Measurements from ENCODE around the gene SERPINF2. TPM values are rescaled to one million over a fixed set of nuclear protein-coding genes. Genes with fewer than 3 reads are reported as not detected.
"Not testable (repeated sequence)": the region's sequence is repeated elsewhere in the genome, so short reads cannot be mapped to it uniquely, and the experiment has no call there.

Gene SERPINF2
- total RNA-seq, 1 donor from 2014 or later = 21.6 TPM

DNA sequence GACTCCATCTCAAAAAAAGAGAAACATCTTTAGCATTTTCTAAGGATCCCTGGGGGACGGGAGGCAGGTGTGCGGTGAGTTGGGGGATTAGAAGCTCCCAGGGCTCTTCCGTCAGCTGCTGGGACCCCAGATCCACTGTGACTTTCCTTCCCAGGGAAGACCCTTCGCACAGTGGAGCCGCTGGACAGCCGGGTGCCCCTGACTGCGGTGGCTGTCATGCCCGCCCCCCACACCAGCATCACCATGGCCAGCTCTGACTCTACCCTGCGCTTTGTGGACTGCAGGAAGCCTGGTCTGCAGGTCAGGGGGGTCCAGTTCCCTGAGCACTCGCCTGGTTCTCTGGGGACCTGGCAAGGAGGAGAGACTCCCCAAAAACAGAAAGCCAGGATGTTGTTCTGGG, 7.3 kb upstream of the SERPINF2 start:
- no peak for DNase-seq
- H3K4me1 ChIP-seq = peaks cover 27% of the 10 kb centered on the region
- no peak overlapping the region for H3K27ac ChIP-seq
- intact Hi-C loops (cut with DNase I) = no loop called here
- no peak overlapping the region for H3K4me3 ChIP-seq
- H3K36me3 ChIP-seq = peaks cover 66% of the 10 kb centered on the region
- no peaks in the 10 kb centered on the region for H3K27me3 ChIP-seq
- TF ChIP-seq, protein P1, sequence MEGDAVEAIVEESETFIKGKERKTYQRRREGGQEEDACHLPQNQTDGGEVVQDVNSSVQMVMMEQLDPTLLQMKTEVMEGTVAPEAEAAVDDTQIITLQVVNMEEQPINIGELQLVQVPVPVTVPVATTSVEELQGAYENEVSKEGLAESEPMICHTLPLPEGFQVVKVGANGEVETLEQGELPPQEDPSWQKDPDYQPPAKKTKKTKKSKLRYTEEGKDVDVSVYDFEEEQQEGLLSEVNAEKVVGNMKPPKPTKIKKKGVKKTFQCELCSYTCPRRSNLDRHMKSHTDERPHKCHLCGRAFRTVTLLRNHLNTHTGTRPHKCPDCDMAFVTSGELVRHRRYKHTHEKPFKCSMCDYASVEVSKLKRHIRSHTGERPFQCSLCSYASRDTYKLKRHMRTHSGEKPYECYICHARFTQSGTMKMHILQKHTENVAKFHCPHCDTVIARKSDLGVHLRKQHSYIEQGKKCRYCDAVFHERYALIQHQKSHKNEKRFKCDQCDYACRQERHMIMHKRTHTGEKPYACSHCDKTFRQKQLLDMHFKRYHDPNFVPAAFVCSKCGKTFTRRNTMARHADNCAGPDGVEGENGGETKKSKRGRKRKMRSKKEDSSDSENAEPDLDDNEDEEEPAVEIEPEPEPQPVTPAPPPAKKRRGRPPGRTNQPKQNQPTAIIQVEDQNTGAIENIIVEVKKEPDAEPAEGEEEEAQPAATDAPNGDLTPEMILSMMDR (IDR thresholded peaks at IDR 0.05) = no peak
- ATAC-seq = no peak
- no peaks in the 10 kb centered on the region for H3K9me3 ChIP-seq

DNA sequence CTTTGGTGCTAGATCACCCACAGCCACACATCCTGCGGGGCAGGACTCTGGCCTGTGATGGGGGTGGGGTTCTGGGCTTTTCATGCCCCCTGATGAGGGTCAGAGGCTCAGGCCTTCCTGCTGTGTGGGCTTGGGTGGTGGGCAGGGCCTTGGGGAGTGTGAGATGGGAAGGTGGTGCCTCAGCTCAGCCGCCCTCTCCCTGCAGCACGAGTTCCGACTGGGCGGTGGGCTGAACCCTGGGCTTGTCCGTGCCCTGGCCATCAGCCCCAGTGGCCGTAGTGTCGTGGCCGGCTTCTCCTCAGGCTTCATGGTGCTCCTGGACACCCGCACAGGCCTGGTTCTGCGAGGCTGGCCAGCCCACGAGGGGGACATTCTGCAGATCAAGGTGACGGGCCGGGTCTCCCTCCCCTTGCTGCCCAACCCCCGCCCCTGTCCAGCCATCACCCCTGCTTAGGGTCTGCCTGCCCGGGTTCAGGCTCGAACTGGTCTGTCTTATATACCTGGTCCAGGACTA, 6.8 kb upstream of the SERPINF2 start:
- Histone ChIP-seq H3K27ac (peak overlapping the region; percentile 14), H3K9me3 (no peaks in the 10 kb centered on the region), H3K27me3 (no peaks in the 10 kb centered on the region), H3K4me3 (no peak overlapping the region), H3K36me3 (peaks cover 62% of the 10 kb centered on the region), H3K4me1 (peaks cover 23% of the 10 kb centered on the region)
- DNase-seq = no peak
- TF ChIP-seq, protein P1 (IDR thresholded peaks at IDR 0.05) = no peak
- intact Hi-C loops (cut with DNase I) = no loop called here
- no peak for ATAC-seq

DNA sequence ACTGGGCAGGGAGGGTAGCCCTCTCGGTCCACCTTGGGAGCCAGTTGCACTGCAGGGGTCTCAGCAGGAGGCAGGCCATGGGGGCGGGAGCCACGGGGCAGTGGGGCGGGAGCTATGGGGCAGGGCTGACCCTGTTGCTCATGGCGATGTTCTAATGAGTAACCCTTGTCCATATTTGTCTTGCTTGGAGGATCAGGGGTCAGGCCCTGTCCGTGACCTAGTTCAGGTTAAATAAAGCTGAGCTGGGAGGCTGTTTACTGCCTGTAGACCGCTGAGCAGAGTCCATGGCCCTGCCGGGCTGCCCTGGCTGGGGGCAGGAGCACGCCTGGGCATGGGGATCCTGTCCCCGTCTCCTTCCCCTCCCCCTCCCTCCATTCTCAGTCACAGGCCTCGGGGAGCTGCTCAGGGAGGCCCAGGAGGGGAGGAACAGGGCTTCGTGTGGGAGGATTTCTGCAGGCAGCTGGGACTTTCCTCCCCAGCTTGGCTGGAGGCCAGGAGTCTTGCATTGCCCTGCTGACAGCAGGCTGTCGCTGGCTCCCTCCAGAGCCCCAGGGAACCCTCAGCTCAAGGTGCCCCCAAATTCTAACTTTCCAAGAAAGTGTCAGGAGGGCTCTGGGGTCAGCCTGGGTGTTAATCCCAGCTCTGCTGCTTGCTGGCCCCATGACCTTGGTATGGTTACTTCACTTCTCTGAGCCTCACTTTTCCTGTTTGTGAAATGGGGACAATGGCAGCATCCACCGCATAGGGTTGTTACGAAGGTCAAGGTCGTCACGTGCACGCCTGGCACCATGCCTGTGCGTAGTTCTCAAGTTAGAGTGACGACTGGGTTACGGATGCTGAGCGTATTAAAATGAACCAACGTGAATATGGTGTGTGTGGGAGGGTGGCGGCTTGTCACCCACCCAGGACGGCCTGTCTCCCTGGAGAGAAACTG, 6.1 kb upstream of the SERPINF2 start:
- peaks cover 19% of the 10 kb centered on the region for H3K4me1 ChIP-seq
- H3K36me3 ChIP-seq = peaks cover 57% of the 10 kb centered on the region
- H3K4me3 ChIP-seq = no peak overlapping the region
- ATAC-seq = peak; percentile 73
- intact Hi-C loops (cut with DNase I) = no loop called here
- H3K27ac ChIP-seq = peak overlapping the region; percentile 14
- H3K27me3 ChIP-seq = no peaks in the 10 kb centered on the region
- TF ChIP-seq, protein P1 (IDR thresholded peaks at IDR 0.05) = no peak
- H3K9me3 ChIP-seq = no peaks in the 10 kb centered on the region
- peak; percentile 88 for DNase-seq

DNA sequence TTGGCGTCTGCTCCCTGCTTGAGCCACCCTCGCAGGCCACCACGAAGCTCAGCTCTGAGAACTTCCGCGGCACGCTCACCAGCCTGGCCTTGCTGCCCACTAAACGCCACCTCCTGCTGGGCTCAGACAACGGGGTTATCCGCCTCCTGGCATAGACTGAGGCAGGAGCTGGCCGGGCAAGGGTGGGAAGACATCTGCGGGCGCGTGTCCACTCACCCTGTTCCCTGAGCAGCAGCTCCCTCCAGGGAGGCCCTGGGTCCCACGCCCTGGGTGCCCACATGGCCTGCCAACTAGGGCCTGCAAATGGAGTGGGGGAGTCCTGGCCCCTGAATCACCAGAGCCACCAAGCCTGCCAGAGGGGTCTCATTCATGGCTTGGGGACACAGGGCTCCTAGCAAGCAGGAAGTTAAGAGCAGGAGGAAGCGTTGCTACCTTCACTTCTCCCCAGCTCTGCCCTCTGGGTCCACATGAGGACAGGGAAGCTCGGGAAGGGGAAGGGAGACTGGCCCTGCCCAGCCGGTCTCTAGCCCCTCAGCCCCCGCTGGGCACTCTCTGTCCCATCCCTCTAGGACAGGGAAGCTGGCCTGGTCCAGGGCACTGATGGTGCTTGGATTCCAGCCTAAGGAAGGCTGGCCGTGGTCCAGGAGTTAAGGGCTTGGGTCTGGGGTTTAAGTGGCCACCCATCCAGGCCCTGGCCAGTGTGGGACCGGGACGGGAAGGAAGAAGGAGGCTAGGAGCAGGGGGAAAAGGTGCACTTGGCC, 5.0 kb upstream of the SERPINF2 start:
- H3K4me3 ChIP-seq = no peak overlapping the region
- TF ChIP-seq, protein P1 (IDR thresholded peaks at IDR 0.05) = no peak
- intact Hi-C loops (cut with DNase I) = no loop called here
- ATAC-seq = peak; percentile 60
- peak; percentile 70 for DNase-seq
- H3K27ac ChIP-seq = no peak overlapping the region
- peaks cover 49% of the 10 kb centered on the region for H3K36me3 ChIP-seq
- H3K9me3 ChIP-seq = no peaks in the 10 kb centered on the region
- H3K4me1 ChIP-seq = peaks cover 19% of the 10 kb centered on the region
- no peaks in the 10 kb centered on the region for H3K27me3 ChIP-seq

DNA sequence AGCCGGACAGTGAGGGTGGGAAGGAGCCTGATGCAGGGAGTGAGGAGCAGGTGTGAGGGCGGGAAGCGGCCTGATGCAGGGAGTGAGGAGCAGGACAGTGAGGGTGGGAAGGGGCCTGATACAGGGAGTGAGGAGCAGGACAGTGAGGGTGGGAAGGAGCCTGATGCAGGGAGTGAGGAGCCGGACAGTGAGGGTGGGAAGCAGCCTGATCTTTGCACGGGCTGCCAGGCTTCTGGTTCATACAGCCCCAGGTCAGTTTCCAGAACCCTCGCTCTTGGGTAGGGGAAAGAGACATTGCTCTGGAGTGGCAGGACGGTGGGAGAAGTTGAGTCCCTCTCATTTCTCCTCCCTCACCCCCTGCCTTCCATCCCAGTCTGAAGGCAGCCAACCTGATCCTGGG, 772 bp upstream of the SERPINF2 start:
- peaks cover 21% of the 10 kb centered on the region for H3K4me1 ChIP-seq
- H3K4me3 ChIP-seq; DNase-seq; H3K27me3 ChIP-seq; ATAC-seq; H3K9me3 ChIP-seq; H3K27ac ChIP-seq; intact Hi-C loops (cut with DNase I): not testable (repeated sequence)
- H3K36me3 ChIP-seq = peaks cover 12% of the 10 kb centered on the region

DNA sequence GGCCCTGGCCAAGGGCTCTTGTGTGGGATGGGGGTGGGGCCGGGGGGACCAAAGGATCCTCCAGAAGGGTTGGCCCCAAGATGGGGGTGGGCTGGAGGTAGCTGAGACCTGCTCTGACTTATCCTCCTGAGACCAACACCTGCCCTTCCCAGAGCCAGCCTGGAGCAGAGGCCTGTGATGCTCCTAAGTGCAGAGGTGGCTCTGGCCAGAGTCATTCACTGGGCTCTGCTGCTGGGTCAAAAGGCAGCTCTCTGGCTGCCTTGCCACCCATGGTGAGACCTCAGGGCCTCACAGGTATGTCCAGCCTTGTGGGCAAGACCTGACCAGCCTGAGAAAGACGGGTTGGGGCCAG, 393 bp downstream of the SERPINF2 start:
- H3K27me3 ChIP-seq = no peaks in the 10 kb centered on the region
- H3K4me3 ChIP-seq = no peak overlapping the region
- TF ChIP-seq, protein P1 (IDR thresholded peaks at IDR 0.05) = no peak
- peaks cover 18% of the 10 kb centered on the region for H3K4me1 ChIP-seq
- no peaks in the 10 kb centered on the region for H3K9me3 ChIP-seq
- H3K27ac ChIP-seq = no peak overlapping the region
- DNase-seq (no peak), ATAC-seq (no peak)
- intact Hi-C loops (cut with DNase I) = no loop called here
- H3K36me3 ChIP-seq = peaks cover 1% of the 10 kb centered on the region

Data from upper lobe of right lung (tissue), 1 donor.